PFSK-1 (cell line): ENCODE measurements around the gene ZNF609.

Source experiments
- FOXP2 ChIP-seq: optimal IDR thresholded peaks from 2 replicates; pipeline ENCODE3; 2011; ENCODE audit warnings: borderline replicate concordance, control low read depth, inconsistent platforms; ENCODE audit not compliant: insufficient read depth; ENCODE audit errors: extremely low read length, extremely low read depth
- POLR2AphosphoS5 ChIP-seq: IDR thresholded peaks from 2 replicates; pipeline ENCODE4 v1.6.1; 2012; ENCODE audit warnings: low read depth, mild to moderate bottlenecking, control low read depth, low read length, moderate library complexity
- SIN3A ChIP-seq: IDR thresholded peaks from 2 replicates; pipeline ENCODE4 v1.6.1; 2012; ENCODE audit warnings: mild to moderate bottlenecking, low read length, moderate library complexity, borderline replicate concordance; ENCODE audit not compliant: insufficient read depth
- TAF1 ChIP-seq: IDR thresholded peaks from 2 replicates; pipeline ENCODE4 v1.6.1; 2012; ENCODE audit warnings: low read length, control low read depth, borderline replicate concordance; ENCODE audit not compliant: insufficient read depth
- TF ChIP-seq, protein P1 (sequence below), 2 experiments: IDR thresholded peaks; 2 replicates each; pipeline versions ENCODE4 v1.6.1 to v1.8.0; 2011 to 2012; ENCODE audit warnings: low read depth in 2 of 2, low read length in 2 of 2, control low read depth in 1 of 2, inconsistent platforms in 1 of 2, mild to moderate bottlenecking in 1 of 2, moderate library complexity in 1 of 2; ENCODE audit not compliant: insufficient read depth in 1 of 2

ZNF609 gene

GRCh38 chr15:64717735-64718495 is 257.5 kb downstream of the ZNF609 start:
- no peak for TF ChIP-seq FOXP2
- TF ChIP-seq POLR2AphosphoS5: no peak
- TF ChIP-seq SIN3A: no peak
- TF ChIP-seq, protein P1, sequence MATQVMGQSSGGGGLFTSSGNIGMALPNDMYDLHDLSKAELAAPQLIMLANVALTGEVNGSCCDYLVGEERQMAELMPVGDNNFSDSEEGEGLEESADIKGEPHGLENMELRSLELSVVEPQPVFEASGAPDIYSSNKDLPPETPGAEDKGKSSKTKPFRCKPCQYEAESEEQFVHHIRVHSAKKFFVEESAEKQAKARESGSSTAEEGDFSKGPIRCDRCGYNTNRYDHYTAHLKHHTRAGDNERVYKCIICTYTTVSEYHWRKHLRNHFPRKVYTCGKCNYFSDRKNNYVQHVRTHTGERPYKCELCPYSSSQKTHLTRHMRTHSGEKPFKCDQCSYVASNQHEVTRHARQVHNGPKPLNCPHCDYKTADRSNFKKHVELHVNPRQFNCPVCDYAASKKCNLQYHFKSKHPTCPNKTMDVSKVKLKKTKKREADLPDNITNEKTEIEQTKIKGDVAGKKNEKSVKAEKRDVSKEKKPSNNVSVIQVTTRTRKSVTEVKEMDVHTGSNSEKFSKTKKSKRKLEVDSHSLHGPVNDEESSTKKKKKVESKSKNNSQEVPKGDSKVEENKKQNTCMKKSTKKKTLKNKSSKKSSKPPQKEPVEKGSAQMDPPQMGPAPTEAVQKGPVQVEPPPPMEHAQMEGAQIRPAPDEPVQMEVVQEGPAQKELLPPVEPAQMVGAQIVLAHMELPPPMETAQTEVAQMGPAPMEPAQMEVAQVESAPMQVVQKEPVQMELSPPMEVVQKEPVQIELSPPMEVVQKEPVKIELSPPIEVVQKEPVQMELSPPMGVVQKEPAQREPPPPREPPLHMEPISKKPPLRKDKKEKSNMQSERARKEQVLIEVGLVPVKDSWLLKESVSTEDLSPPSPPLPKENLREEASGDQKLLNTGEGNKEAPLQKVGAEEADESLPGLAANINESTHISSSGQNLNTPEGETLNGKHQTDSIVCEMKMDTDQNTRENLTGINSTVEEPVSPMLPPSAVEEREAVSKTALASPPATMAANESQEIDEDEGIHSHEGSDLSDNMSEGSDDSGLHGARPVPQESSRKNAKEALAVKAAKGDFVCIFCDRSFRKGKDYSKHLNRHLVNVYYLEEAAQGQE (IDR thresholded peaks at IDR 0.05; ENCODE audit: insufficient read depth in 1 of 2, low read depth in 2 of 2, low read length in 2 of 2): no peak

DNA sequence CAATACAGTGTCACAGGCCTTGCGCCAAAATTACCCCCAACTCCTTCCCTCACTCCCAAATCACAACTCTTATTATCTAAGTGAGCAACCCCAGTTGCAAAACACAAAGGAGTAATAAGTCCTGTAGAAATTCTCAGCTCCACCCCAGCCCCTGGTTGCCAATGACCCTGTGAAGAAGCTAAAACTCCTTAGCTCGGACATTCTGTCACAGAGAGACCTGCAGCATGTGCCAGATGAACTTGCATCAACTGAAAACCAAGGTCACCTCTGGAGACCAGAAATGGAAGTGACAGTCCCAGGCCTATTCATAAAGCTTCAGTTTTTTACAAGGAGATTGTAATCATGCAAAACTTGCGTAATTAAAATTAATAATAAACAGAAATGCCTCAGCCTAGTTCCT is 259.8 kb downstream of the ZNF609 start:
- TF ChIP-seq FOXP2 (no peak), TAF1 (no peak), POLR2AphosphoS5 (no peak), SIN3A (no peak)
- TF ChIP-seq, protein P1 (IDR thresholded peaks at IDR 0.05; ENCODE audit: insufficient read depth in 1 of 2, low read depth in 2 of 2, low read length in 2 of 2): no peak

- no peak for TF ChIP-seq TAF1
- no peak for TF ChIP-seq POLR2AphosphoS5
- no peak for TF ChIP-seq SIN3A
- TF ChIP-seq FOXP2: no peak
- TF ChIP-seq, protein P1 (IDR thresholded peaks at IDR 0.05; ENCODE audit: insufficient read depth in 1 of 2, low read depth in 2 of 2, low read length in 2 of 2): no peak
Measured at GRCh38 chr15:64730151-64730550, 269.8 kb downstream of the ZNF609 start.

DNA sequence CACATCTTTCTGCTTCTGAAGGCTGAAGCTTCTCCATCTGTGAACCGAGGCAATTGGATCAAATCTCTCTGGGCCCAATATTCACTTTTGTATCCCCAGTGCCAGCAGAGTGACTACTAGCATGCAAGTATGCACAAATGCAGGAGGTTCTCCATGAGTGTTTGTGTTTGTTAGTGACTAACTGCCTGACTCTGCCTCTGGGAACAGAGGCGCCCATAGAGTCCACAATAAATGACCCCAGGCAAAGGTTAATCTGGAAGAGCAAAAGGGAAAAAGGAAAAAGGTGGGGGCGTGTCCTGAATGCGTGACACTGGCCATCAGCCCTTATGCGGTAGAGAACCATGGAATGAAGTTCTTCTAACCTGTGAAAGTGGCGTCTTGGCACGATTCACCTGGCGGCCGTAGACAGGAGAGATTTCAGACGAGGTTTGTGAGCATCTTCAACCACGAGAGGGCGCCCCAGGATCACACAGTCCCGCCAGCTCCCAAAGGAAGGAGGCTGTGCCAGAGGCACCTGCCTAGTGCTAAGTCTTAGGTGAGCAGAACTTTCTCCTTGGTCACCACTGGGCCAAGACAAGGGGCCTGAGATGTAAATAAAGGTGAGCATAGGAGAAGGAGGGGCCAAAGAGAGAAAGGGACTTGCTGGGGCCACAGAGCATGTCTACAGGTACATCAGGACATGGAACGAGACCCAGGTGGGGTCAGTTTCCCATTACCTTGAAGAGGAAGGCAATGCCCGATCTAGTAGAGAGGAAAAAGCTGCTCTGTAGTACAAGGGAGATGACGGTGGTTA is 270.8 kb downstream of the ZNF609 start:
- TF ChIP-seq SIN3A: no peak
- TF ChIP-seq TAF1: no peak
- TF ChIP-seq POLR2AphosphoS5: no peak
- TF ChIP-seq, protein P1 (IDR thresholded peaks at IDR 0.05; ENCODE audit: insufficient read depth in 1 of 2, low read depth in 2 of 2, low read length in 2 of 2): no peak
- TF ChIP-seq FOXP2: no peak
